H1 (cell line): ENCODE results near the gene CAPZB. TPM values are rescaled to one million over a fixed set of nuclear protein-coding genes. Genes with fewer than 3 reads are reported as not detected.

Experiments
- CTCF ChIA-PET: fragments of 300-600 bp; sonication (Branson Sonifier 250); formaldehyde crosslinking; loops from one replicate; lab custom pipeline; 2021; ENCODE audit not compliant: partially characterized antibody; lab: Charles Lee
- POLR2A ChIA-PET: fragments of 300-600 bp; sonication (Branson Sonifier 250); formaldehyde crosslinking; loops from one replicate; lab custom pipeline; 2021; ENCODE audit warnings: inconsistent platforms; ENCODE audit not compliant: partially characterized antibody; lab: Charles Lee
- DNase-seq, 2 experiments: peaks; one replicate each; pipeline versions ENCODE4 v3.0.0 to v3.0.0-alpha.2; 2010 to 2022; ENCODE audit warnings: low spot score in 2 of 2, low read depth in 1 of 2, mixed read lengths in 1 of 2
- FAIRE-seq: peaks from 2 replicates; lab custom pipeline; 2011; peaks lifted over from hg19 to GRCh38; lab: Jason Lieb, UNC
- H2AFZ ChIP-seq: 2 replicates; pipeline ENCODE4 v1.8.1; 2012; ENCODE audit warnings: low read length, inconsistent platforms
- H2AK5ac ChIP-seq: 2 replicates; pipeline ENCODE4 v1.6.1; 2013; ENCODE audit warnings: low read depth, low read length
- H2BK120ac ChIP-seq: replicated peaks from 2 replicates; pipeline ENCODE3; 2013; ENCODE audit warnings: low read depth, low read length, inconsistent platforms
- H2BK12ac ChIP-seq: 2 replicates; pipeline ENCODE4 v1.6.1; 2013; ENCODE audit warnings: low read depth, low read length
- H2BK15ac ChIP-seq: 2 replicates; pipeline ENCODE4 v1.6.1; 2013; ENCODE audit warnings: low read length
- H2BK20ac ChIP-seq: 2 replicates; pipeline ENCODE4 v1.6.1; 2013; ENCODE audit warnings: low read length
- H2BK5ac ChIP-seq: 2 replicates; pipeline ENCODE4 v1.6.1; 2013; ENCODE audit warnings: low read depth, low read length
- H3K14ac ChIP-seq: 2 replicates; pipeline ENCODE4 v1.6.1; 2013; ENCODE audit warnings: inconsistent platforms; ENCODE audit not compliant: insufficient read length
- H3K18ac ChIP-seq: 2 replicates; pipeline ENCODE4 v1.6.1; 2013; ENCODE audit warnings: low read length; ENCODE audit errors: extremely low read depth
- H3K23ac ChIP-seq: 2 replicates; pipeline ENCODE4 v1.6.1; 2013; ENCODE audit warnings: inconsistent platforms; ENCODE audit not compliant: insufficient read length
- H3K23me2 ChIP-seq: 2 replicates; pipeline ENCODE4 v1.6.1; 2013; ENCODE audit warnings: low read depth, low read length
- H3K27ac ChIP-seq: 2 replicates; pipeline ENCODE4 v1.6.1; 2011; ENCODE audit warnings: low read depth, low read length, inconsistent platforms
- H3K27me3 ChIP-seq, 4 experiments: replicated peaks in 1 of 4; 1 replicate in 1 of 4; 2 replicates in 3 of 4; pipeline versions ENCODE4 v1.6.1 to v1.8.1; 2011 to 2013; ENCODE audit warnings: low read length in 3 of 4, mild to moderate bottlenecking in 3 of 4, inconsistent platforms in 2 of 4, mixed read lengths in 2 of 4, moderate library complexity in 1 of 4; ENCODE audit not compliant: control insufficient read depth in 3 of 4, insufficient read depth in 3 of 4; ENCODE audit errors: extremely low read depth in 1 of 4
- H3K36me3 ChIP-seq, 4 experiments: 2 replicates each; pipeline versions ENCODE4 v1.6.1 to v1.8.1; 2011 to 2013; ENCODE audit warnings: mild to moderate bottlenecking in 4 of 4, low read length in 3 of 4, moderate library complexity in 2 of 4, control low read depth in 1 of 4, inconsistent platforms in 1 of 4; ENCODE audit not compliant: insufficient read depth in 4 of 4, control insufficient read depth in 2 of 4
- H3K4ac ChIP-seq: replicated peaks from 2 replicates; pipeline ENCODE3; 2013; ENCODE audit warnings: low read length, low read depth, mixed read lengths, inconsistent platforms; ENCODE audit not compliant: insufficient read length
- H3K4me1 ChIP-seq, 4 experiments: replicated peaks in 1 of 4; 1 replicate in 1 of 4; 2 replicates in 3 of 4; pipeline versions ENCODE4 v1.6.1 to v1.8.1; 2011 to 2013; ENCODE audit warnings: low read length in 3 of 4, inconsistent platforms in 2 of 4, mixed read lengths in 1 of 4; ENCODE audit not compliant: insufficient read depth in 4 of 4, control insufficient read depth in 3 of 4
- H3K4me2 ChIP-seq, 2 experiments: 2 replicates each; pipeline versions ENCODE4 v1.6.1 to v1.8.1; 2011 to 2013; ENCODE audit warnings: low read depth in 2 of 2, low read length in 2 of 2, control low read depth in 1 of 2, inconsistent platforms in 1 of 2, mild to moderate bottlenecking in 1 of 2; ENCODE audit not compliant: insufficient read depth in 1 of 2
- H3K4me3 ChIP-seq, 4 experiments: fragments of 200-600, 300-600 bp in 1 of 4; sonication (generic), shearing (Covaris generic), sonication (Bioruptor Twin) in 1 of 4; 2 replicates each; pipeline versions ENCODE4 v1.5.1 to v1.8.1; 2011 to 2016; ENCODE audit warnings: low read length in 4 of 4, low read depth in 3 of 4, control low read depth in 2 of 4, inconsistent platforms in 2 of 4, mild to moderate bottlenecking in 2 of 4, mixed read lengths in 1 of 4, moderate library complexity in 1 of 4; ENCODE audit not compliant: insufficient read depth in 2 of 4; ENCODE audit errors: extremely low read depth in 1 of 4
- H3K56ac ChIP-seq: replicated peaks from 2 replicates; pipeline ENCODE3; 2013; ENCODE audit warnings: low read depth, mild to moderate bottlenecking, mixed read lengths, low read length, inconsistent platforms; ENCODE audit not compliant: insufficient read length
- H3K79me1 ChIP-seq: 2 replicates; pipeline ENCODE4 v1.6.1; 2013; ENCODE audit warnings: low read depth, low read length, control low read depth
- H3K79me2 ChIP-seq, 2 experiments: 2 replicates each; pipeline versions ENCODE4 v1.6.1 to v1.8.1; 2012 to 2013; ENCODE audit warnings: low read length in 2 of 2, mild to moderate bottlenecking in 2 of 2, inconsistent platforms in 1 of 2; ENCODE audit not compliant: insufficient read depth in 2 of 2, control insufficient read depth in 1 of 2
- H3K9ac ChIP-seq, 4 experiments: replicated peaks in 1 of 4; 1 replicate in 1 of 4; 2 replicates in 3 of 4; pipeline versions ENCODE4 v1.6.1 to v1.8.1; 2011 to 2013; ENCODE audit warnings: low read depth in 3 of 4, low read length in 3 of 4, control low read depth in 2 of 4, mild to moderate bottlenecking in 2 of 4, moderate library complexity in 2 of 4, inconsistent platforms in 1 of 4; ENCODE audit errors: extremely low read depth in 1 of 4
- H3K9me3 ChIP-seq, 2 experiments: 2 replicates each; pipeline versions ENCODE4 v1.6.1 to v1.8.1; 2012 to 2013; ENCODE audit warnings: mild to moderate bottlenecking in 2 of 2, moderate library complexity in 2 of 2, control low read depth in 1 of 2, inconsistent platforms in 1 of 2, low read depth in 1 of 2, low read length in 1 of 2, mixed read lengths in 1 of 2; ENCODE audit not compliant: insufficient read depth in 2 of 2
- H4K20me1 ChIP-seq, 2 experiments: replicated peaks in 1 of 2; 2 replicates each; pipeline versions ENCODE3 to v1.8.1; 2011 to 2013; ENCODE audit warnings: inconsistent platforms in 2 of 2, low read length in 2 of 2, mild to moderate bottlenecking in 1 of 2; ENCODE audit not compliant: insufficient read depth in 2 of 2, control insufficient read depth in 1 of 2
- H4K5ac ChIP-seq: 2 replicates; pipeline ENCODE4 v1.6.1; 2013; ENCODE audit warnings: low read length, low read depth, mixed read lengths, inconsistent platforms; ENCODE audit not compliant: insufficient read length
- H4K8ac ChIP-seq: 2 replicates; pipeline ENCODE4 v1.8.0; 2013; ENCODE audit warnings: mild to moderate bottlenecking, moderate library complexity, low read length, inconsistent platforms; ENCODE audit not compliant: insufficient read depth; ENCODE audit errors: extremely low read depth
- H4K91ac ChIP-seq: replicated peaks from 2 replicates; pipeline ENCODE3; 2013; ENCODE audit warnings: low read length, mixed read lengths, inconsistent platforms; ENCODE audit not compliant: insufficient read length
- ASH2L ChIP-seq: fragments of 200-600, 300-600 bp; sonication (generic); IDR thresholded peaks from one replicate; pipeline ENCODE4 v1.7.1; 2017; ENCODE audit warnings: low read length
- CHD2 ChIP-seq: IDR thresholded peaks from 2 replicates; pipeline ENCODE4 v1.6.1; 2012; ENCODE audit warnings: low read length, improper control_type of control experiment
- CREB1 ChIP-seq: IDR thresholded peaks from 2 replicates; pipeline ENCODE4 v1.6.1; 2012; ENCODE audit warnings: inconsistent platforms
- CTBP2 ChIP-seq: IDR thresholded peaks from 2 replicates; pipeline ENCODE4 v1.7.0; 2011; ENCODE audit warnings: borderline replicate concordance, mild to moderate bottlenecking, moderate library complexity, mixed read lengths, low read length; ENCODE audit not compliant: insufficient read depth, insufficient read length
- HDAC2 ChIP-seq, 2 experiments: fragments of 300-600 bp in 1 of 2; sonication (generic) in 1 of 2; IDR thresholded peaks; 2 replicates each; pipeline ENCODE4 v1.6.1; 2011 to 2012; ENCODE audit warnings: low read depth in 2 of 2, low read length in 2 of 2, mild to moderate bottlenecking in 2 of 2, moderate library complexity in 2 of 2, borderline replicate concordance in 1 of 2, inconsistent platforms in 1 of 2
- JUND ChIP-seq: IDR thresholded peaks from 2 replicates; pipeline ENCODE4 v1.6.1; 2011; ENCODE audit warnings: mild to moderate bottlenecking, improper control_type of control experiment, low read length
- KDM1A ChIP-seq: fragments of 200-600, 300-600 bp; sonication (generic); IDR thresholded peaks from 2 replicates; pipeline ENCODE4 v1.7.1; 2016; ENCODE audit warnings: mild to moderate bottlenecking, low read length, borderline replicate concordance
- KDM4A ChIP-seq: IDR thresholded peaks from one replicate; pipeline ENCODE4 v1.7.1; 2012; ENCODE audit warnings: low read depth, mild to moderate bottlenecking, moderate library complexity, low read length, inconsistent platforms; ENCODE audit not compliant: severe bottlenecking
- KDM5A ChIP-seq: fragments of 200-600 bp; IDR thresholded peaks from 2 replicates; pipeline ENCODE4 v1.7.1; 2012; ENCODE audit warnings: mild to moderate bottlenecking, low read length, inconsistent platforms, mixed read lengths
- RXRA ChIP-seq: IDR thresholded peaks from 2 replicates; pipeline ENCODE4 v1.6.1; 2011; ENCODE audit warnings: low read depth, mild to moderate bottlenecking, low read length, moderate library complexity; ENCODE audit not compliant: insufficient read depth
- SAP30 ChIP-seq: fragments of 300-600 bp; sonication (generic); IDR thresholded peaks from 2 replicates; pipeline ENCODE4 v1.7.1; 2012; ENCODE audit warnings: low read length, moderate library complexity, mild to moderate bottlenecking, inconsistent platforms; ENCODE audit not compliant: insufficient read depth, insufficient replicate concordance
- SIRT6 ChIP-seq: IDR thresholded peaks from one replicate; pipeline ENCODE4 v1.7.1; 2012; ENCODE audit warnings: low read length, inconsistent platforms
- SUZ12 ChIP-seq: fragments of 200-600 bp; sonication (generic); IDR thresholded peaks from 2 replicates; pipeline ENCODE4 v1.6.1; 2012; ENCODE audit warnings: mild to moderate bottlenecking, inconsistent platforms, low read length, moderate library complexity, mixed read lengths
- WGBS, 2 experiments: shearing (Covaris generic) in 1 of 2; methylation state at CpG; one replicate each; pipeline versions ENCODE4 v1.1.6 to v1.1.7; 2013 to 2015; ENCODE audit warnings: low lambda C conversion rate in 2 of 2, mixed read lengths in 2 of 2, inconsistent platforms in 1 of 2, low coverage in 1 of 2, missing lambda C conversion rate in 1 of 2; ENCODE audit not compliant: insufficient replicate concordance in 2 of 2, insufficient coverage in 1 of 2, insufficient read length in 1 of 2; ENCODE audit errors: extremely low coverage in 1 of 2, missing lambda C conversion rate in 1 of 2; 5-methylcytosine and 5-hydroxymethylcytosine counted together
- polyA plus RNA-seq, 7 experiments: library from polyadenylated mRNA; depleted of rRNA in 3 of 7; stranded (reverse) in 5 of 7; unstranded in 2 of 7; fragments of >200 nt in 5 of 7; fragments of 200-250 nt in 2 of 7; gene quantifications; 1 replicate in 5 of 7; 2 replicates in 1 of 7; 4 replicates in 1 of 7; pipeline versions ENCODE4 v1.2.1 to v1.2.3, GENCODE V29; 2011 to 2013; ENCODE audit warnings: missing spikeins in 2 of 7, mixed read lengths in 2 of 7
- total RNA-seq: library from RNA; stranded (reverse); fragmentation: NEBNext Ultra II Directional; extraction: Animal tissue kit (Norgen Biotek cat#: 25700); gene quantifications from 2 replicates; pipeline ENCODE4 v1.2.1, GENCODE V29; 2021

Gene CAPZB
- total and polyA plus RNA-seq, 2 of the 8 experiments (the other 6 are each of a cell fraction or from before 2014, with no cell fraction given): 162 to 371 TPM

DNA sequence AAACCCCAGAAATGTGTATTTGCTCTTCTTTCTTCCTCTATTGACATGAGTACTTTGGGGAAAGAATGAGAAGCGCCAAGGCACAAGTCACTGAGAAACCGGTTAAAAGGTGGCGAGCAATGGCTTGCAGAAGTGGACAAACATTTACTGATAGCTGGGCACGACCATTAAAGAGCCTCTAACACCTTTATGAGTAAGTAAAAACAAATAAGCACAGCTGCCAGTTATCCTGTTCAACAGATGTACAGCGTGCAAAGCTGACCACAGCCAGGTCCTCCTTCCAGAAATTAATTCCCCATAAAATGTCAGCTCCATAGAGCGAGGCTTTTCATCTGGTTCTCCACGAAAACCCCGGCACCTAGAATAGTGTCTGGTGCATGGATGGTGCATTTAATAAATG is 72.7 kb downstream of the CAPZB start:
- Histone ChIP-seq H3K79me1 (peaks cover 21% of the 10 kb centered on the region), H3K23ac (no peak overlapping the region), H4K5ac (no peak overlapping the region), H3K9ac (no peak overlapping the region), H2AK5ac (no peak overlapping the region), H3K18ac (no peak overlapping the region), H3K36me3 (peaks cover 0 to 6% (median 2%) of the 10 kb centered on the region in 4 experiments; a peak in 3 of 8 replicates), H2BK5ac (no peak overlapping the region), H3K23me2 (no peaks in the 10 kb centered on the region), H3K9me3 (no peaks in the 10 kb centered on the region), H2BK12ac (no peak overlapping the region), H2BK20ac (no peak overlapping the region), H4K8ac (no peak overlapping the region), H3K27ac (no peak overlapping the region), H3K4ac (no peak overlapping the region), H2BK120ac (no peak overlapping the region), H3K27me3 (no peaks in the 10 kb centered on the region), H4K20me1 (peaks cover 9 to 30% of the 10 kb centered on the region in 2 experiments), H3K79me2 (peaks cover 6 to 86% of the 10 kb centered on the region in 2 experiments; a peak in 3 of 4 replicates), H3K56ac (no peak overlapping the region), H3K14ac (no peak overlapping the region), H2AFZ (no peak overlapping the region), H4K91ac (no peak overlapping the region), H2BK15ac (no peak overlapping the region), H3K4me2 (no peak overlapping the region), H3K4me3 (no peak overlapping the region), H3K4me1 (peaks cover 0 to 5% (median 2%) of the 10 kb centered on the region in 4 experiments; a peak in 2 of 7 replicates)
- TF ChIP-seq CTBP2 (no peak), CREB1 (no peak), KDM4A (no peak), HDAC2 (IDR thresholded peaks at IDR 0.05; ENCODE audit: borderline replicate concordance in 1 of 2, low read depth in 2 of 2, low read length in 2 of 2) (no peak), RXRA (no peak), SUZ12 (no peak), SIRT6 (no peak), SAP30 (no peak), CHD2 (no peak), KDM1A (no peak), ASH2L (no peak), KDM5A (no peak), JUND (no peak)
- FAIRE-seq (no peak), DNase-seq (no peak)
- CTCF ChIA-PET: interaction anchor here (0.9 to 2.8 kb wide), 8 partner anchors 8 to 250 kb away, joined by 3 to 12 read pairs (median 6); no protein-coding TSS in a partner anchor
- POLR2A ChIA-PET: interaction anchor here (1.8 kb wide), 1 partner anchor 10 kb away, joined by 7 read pairs; no protein-coding TSS in a partner anchor
- 84% methylated on average over 8 of the region's 8 CpGs; no CpG with 5 or more reads in 1 of the 2 experiments for WGBS, 2 experiments
